Fibroblast of villous mesenchyme (primary cell): Measurements from ENCODE around the gene KCNMA1. TPM values are rescaled to one million over a fixed set of nuclear protein-coding genes. Genes with fewer than 3 reads are reported as not detected.

Experiments
- DNase-seq: peaks from one replicate; pipeline ENCODE4 v3.0.0-alpha.2; 2010; ENCODE audit warnings: low read depth
- H3K4me3 ChIP-seq: 2 replicates; pipeline ENCODE4 v1.5.1; 2011; ENCODE audit warnings: low read depth, mild to moderate bottlenecking, low read length
- total RNA-seq: library from RNA; depleted of rRNA; stranded (reverse); fragments of >200 nt; gene quantifications from 2 replicates; pipeline ENCODE4 v1.2.3, GENCODE V29; 2012
- TF ChIP-seq, protein P1 (sequence below): IDR thresholded peaks from 2 replicates; pipeline ENCODE4 v1.5.1; 2012; ENCODE audit warnings: low read depth, mild to moderate bottlenecking, low read length; ENCODE audit not compliant: insufficient read depth

KCNMA1 gene
- total RNA-seq, 1 donor, result 36.7 TPM

DNA sequence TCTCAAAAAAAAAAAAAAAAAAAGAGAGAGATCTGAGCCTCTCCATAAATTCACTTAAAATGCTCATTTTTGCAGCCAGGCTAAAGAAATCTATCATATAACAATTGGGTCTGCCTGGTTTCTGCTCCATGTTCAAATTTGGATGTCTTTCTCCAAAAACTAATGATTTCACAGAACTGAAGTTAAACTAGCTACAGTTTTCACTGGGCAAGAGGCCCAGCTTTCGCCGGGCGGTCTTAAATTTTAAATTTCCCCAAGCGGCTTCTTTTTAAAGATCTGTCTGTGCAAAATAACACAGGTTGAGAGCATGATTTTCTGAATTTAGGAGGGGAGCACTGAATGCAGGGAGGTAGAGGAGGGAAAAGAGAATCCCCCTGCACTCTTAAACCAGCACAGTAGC, 603.4 kb downstream of the KCNMA1 start:
- no peak for DNase-seq
- TF ChIP-seq, protein P1, sequence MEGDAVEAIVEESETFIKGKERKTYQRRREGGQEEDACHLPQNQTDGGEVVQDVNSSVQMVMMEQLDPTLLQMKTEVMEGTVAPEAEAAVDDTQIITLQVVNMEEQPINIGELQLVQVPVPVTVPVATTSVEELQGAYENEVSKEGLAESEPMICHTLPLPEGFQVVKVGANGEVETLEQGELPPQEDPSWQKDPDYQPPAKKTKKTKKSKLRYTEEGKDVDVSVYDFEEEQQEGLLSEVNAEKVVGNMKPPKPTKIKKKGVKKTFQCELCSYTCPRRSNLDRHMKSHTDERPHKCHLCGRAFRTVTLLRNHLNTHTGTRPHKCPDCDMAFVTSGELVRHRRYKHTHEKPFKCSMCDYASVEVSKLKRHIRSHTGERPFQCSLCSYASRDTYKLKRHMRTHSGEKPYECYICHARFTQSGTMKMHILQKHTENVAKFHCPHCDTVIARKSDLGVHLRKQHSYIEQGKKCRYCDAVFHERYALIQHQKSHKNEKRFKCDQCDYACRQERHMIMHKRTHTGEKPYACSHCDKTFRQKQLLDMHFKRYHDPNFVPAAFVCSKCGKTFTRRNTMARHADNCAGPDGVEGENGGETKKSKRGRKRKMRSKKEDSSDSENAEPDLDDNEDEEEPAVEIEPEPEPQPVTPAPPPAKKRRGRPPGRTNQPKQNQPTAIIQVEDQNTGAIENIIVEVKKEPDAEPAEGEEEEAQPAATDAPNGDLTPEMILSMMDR, result no peak
- no peak overlapping the region for H3K4me3 ChIP-seq

DNA sequence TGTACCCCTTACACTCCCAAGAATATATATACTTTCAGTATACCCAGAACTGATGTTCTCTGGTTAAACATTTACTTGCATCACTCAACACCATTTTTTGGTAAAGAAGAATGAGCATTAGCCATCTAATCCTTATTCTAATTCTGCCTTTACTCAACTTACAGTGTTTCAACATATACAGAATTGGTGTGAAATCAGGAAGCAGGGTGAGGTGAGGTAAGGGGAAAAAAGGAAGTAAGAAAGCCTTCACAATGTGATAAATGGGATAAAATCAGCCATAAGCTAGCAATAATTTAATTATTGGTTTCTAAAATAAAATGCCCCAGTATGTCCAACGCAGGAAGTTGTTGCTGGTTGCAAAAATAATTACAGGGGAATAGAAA, 605.4 kb downstream of the KCNMA1 start:
- DNase-seq, result no peak
- no peak overlapping the region for H3K4me3 ChIP-seq
- TF ChIP-seq, protein P1, result no peak

GRCh38 chr10:77031531-77032187, 605.9 kb downstream of the KCNMA1 start:
- no peak overlapping the region for H3K4me3 ChIP-seq
- TF ChIP-seq, protein P1, result no peak
- no peak for DNase-seq

- TF ChIP-seq, protein P1, result no peak
- DNase-seq, result no peak
- H3K4me3 ChIP-seq, result no peak overlapping the region
Observed at GRCh38 chr10:77030974-77031373, 606.6 kb downstream of the KCNMA1 start.

GRCh38 chr10:77029777-77030717, 607.6 kb downstream of the KCNMA1 start:
- H3K4me3 ChIP-seq, result no peak overlapping the region
- TF ChIP-seq, protein P1, result no peak
- no peak for DNase-seq

- TF ChIP-seq, protein P1, result no peak
- no peak overlapping the region for H3K4me3 ChIP-seq
- DNase-seq, result no peak
Observed at GRCh38 chr10:77028042-77028441, 609.6 kb downstream of the KCNMA1 start.
